ENCODE data around the gene IFI27. TPM values are rescaled to one million over a fixed set of nuclear protein-coding genes. Genes with fewer than 3 reads are reported as not detected.
"Not testable (repeated sequence)": the region's sequence is repeated elsewhere in the genome, so short reads cannot be mapped to it uniquely, and the experiment has no call there.

IFI27 gene
- total and polyA plus RNA-seq, 10 of the 15 experiments (the other 5 are each of a cell fraction or from before 2014, with no cell fraction given): 1.1 to 45.5 (median 3.3) TPM

GRCh38 chr14:94066089-94066676 is 44.4 kb upstream of the IFI27 start:
- ChIA-PET SMC1A (ENCODE audit: uncharacterized antibody, unreplicated experiment) (interaction anchor here (2.3 kb wide), 1 partner anchor 8 kb away, joined by 5 read pairs; no protein-coding TSS in a partner anchor), CTCF (interaction anchor here (1.4 to 2.0 kb wide), 4 partner anchors 9 to 114 kb away, joined by 3 to 5 read pairs (median 4); no protein-coding TSS in a partner anchor), POLR2A (interaction anchor here (1.5 kb wide), 1 partner anchor 13 kb away, joined by 3 read pairs; no protein-coding TSS in a partner anchor), RAD21 (ENCODE audit: unreplicated experiment) (no interaction called here)
- Histone ChIP-seq H3K27me3 (replicated peaks in 1 of 2; ENCODE audit: control insufficient read depth in 2 of 2, insufficient read depth in 2 of 2, low read length in 1 of 2) (no peaks in the 10 kb centered on the region), H3K4me1 (ENCODE audit: control insufficient read depth, insufficient read depth, low read length) (no peaks in the 10 kb centered on the region), H3K4me3 (no peak overlapping the region), H2AFZ (ENCODE audit: control insufficient read depth, low read depth, low read length) (no peak overlapping the region), H3K9ac (ENCODE audit: control insufficient read depth, insufficient read depth, low read length) (no peak overlapping the region), H3K4me2 (ENCODE audit: control insufficient read depth, insufficient read depth) (no peak overlapping the region), H3K27ac (ENCODE audit: control insufficient read depth, insufficient read depth) (no peak overlapping the region), H3K9me3 (replicated peaks; ENCODE audit: control insufficient read depth, insufficient read depth, low read length) (peaks cover 4% of the 10 kb centered on the region; the same call in 2 of the 3 replicates), H3K79me2 (ENCODE audit: control insufficient read depth, insufficient read depth, low read length) (peaks cover 50% of the 10 kb centered on the region), H4K20me1 (ENCODE audit: control insufficient read depth, insufficient read depth) (no peaks in the 10 kb centered on the region), H3K36me3 (ENCODE audit: control insufficient read depth in 2 of 2, insufficient read depth in 2 of 2, low read length in 1 of 2) (peaks cover 0 to 7% of the 10 kb centered on the region in 2 experiments; a peak in 2 of 4 replicates)
- intact Hi-C loops (cut with micrococcal nuclease; ENCODE audit: unreplicated experiment): no loop called here
- ATAC-seq (no peak), DNase-seq (ENCODE audit: low read depth, low spot score) (no peak), FAIRE-seq (no peak)
- BruUV-seq (replicated peaks): no TSS peak
- no peak for TF ChIP-seq LARP7 (IDR thresholded peaks at IDR 0.05)
- in situ Hi-C loops (cut with MboI): no loop called here
- 87% methylated on average over 8 of the region's 8 CpGs for WGBS (ENCODE audit: insufficient coverage, insufficient replicate concordance, low lambda C conversion rate, missing lambda C conversion rate)

DNA sequence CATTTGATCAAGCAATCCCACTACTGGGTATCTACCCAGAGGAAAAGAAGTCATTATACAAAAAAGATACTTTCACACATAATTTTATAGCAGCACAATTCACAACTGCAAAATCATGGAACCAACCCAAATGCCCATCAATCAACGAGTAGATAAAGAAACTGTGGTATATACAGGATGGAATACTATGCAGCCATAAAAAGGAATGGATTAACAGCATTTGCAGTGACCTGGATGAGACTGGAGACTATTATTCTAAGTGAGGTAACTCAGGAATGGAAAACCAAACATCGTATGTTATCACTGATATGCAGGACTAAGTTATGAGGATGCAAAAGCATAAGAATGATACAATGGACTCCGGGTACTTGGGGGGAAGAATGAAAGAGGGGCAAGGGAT is 38.5 kb upstream of the IFI27 start:
- H3K4me2 ChIP-seq (ENCODE audit: control insufficient read depth, insufficient read depth); H3K27me3 ChIP-seq (replicated peaks in 1 of 2; ENCODE audit: control insufficient read depth in 2 of 2, insufficient read depth in 2 of 2, low read length in 1 of 2); intact Hi-C loops (cut with micrococcal nuclease; ENCODE audit: unreplicated experiment); CTCF ChIA-PET; H4K20me1 ChIP-seq (ENCODE audit: control insufficient read depth, insufficient read depth); FAIRE-seq; H3K9ac ChIP-seq (ENCODE audit: control insufficient read depth, insufficient read depth, low read length); POLR2A ChIA-PET; H3K27ac ChIP-seq (ENCODE audit: control insufficient read depth, insufficient read depth); H3K4me1 ChIP-seq (ENCODE audit: control insufficient read depth, insufficient read depth, low read length); H3K36me3 ChIP-seq (ENCODE audit: control insufficient read depth in 2 of 2, insufficient read depth in 2 of 2, low read length in 1 of 2); ATAC-seq; BruUV-seq (replicated peaks); SMC1A ChIA-PET (ENCODE audit: uncharacterized antibody, unreplicated experiment); H3K4me3 ChIP-seq; H2AFZ ChIP-seq (ENCODE audit: control insufficient read depth, low read depth, low read length); in situ Hi-C loops (cut with MboI); RAD21 ChIA-PET (ENCODE audit: unreplicated experiment); DNase-seq (ENCODE audit: low read depth, low spot score): not testable (repeated sequence)
- Histone ChIP-seq H3K9me3 (replicated peaks; ENCODE audit: control insufficient read depth, insufficient read depth, low read length) (peaks cover 23% of the 10 kb centered on the region), H3K79me2 (ENCODE audit: control insufficient read depth, insufficient read depth, low read length) (peaks cover 77% of the 10 kb centered on the region)
- WGBS (ENCODE audit: insufficient coverage, insufficient replicate concordance, low lambda C conversion rate, missing lambda C conversion rate): 99% methylated on average over 3 of the region's 3 CpGs
